GM18858 (cell line): Measurements from ENCODE around the gene FCN1.

Source experiments
- ATAC-seq: cut with Tn5 transposase; IDR thresholded peaks from one replicate; pipeline ENCODE4 v1.9.1; 2021; ENCODE audit not compliant: unreplicated experiment

FCN1 gene

GRCh38 chr9:134894136-134894860 is 23.4 kb downstream of the FCN1 start:
- ATAC-seq, result no peak

- no peak for ATAC-seq
Measured at GRCh38 chr9:134892820-134893420, 24.8 kb downstream of the FCN1 start.

GRCh38 chr9:134892221-134892620 is 25.5 kb downstream of the FCN1 start:
- no peak for ATAC-seq

GRCh38 chr9:134891713-134892112 is 26.0 kb downstream of the FCN1 start:
- no peak for ATAC-seq

- ATAC-seq, result no peak
Measured at GRCh38 chr9:134891053-134891452, 26.7 kb downstream of the FCN1 start.

- no peak for ATAC-seq
Measured at GRCh38 chr9:134890155-134890495, 27.6 kb downstream of the FCN1 start.

- ATAC-seq, result no peak
Measured at GRCh38 chr9:134889386-134890154, 28.1 kb downstream of the FCN1 start.

GRCh38 chr9:134888603-134889190 is 29.0 kb downstream of the FCN1 start:
- ATAC-seq, result no peak

GRCh38 chr9:134887686-134888602 is 29.8 kb downstream of the FCN1 start:
- no peak for ATAC-seq

- no peak for ATAC-seq
Measured at GRCh38 chr9:134887219-134887618, 30.5 kb downstream of the FCN1 start.

GRCh38 chr9:134886413-134886913 is 31.2 kb downstream of the FCN1 start:
- ATAC-seq, result no peak

GRCh38 chr9:134885679-134886412 is 31.9 kb downstream of the FCN1 start:
- ATAC-seq, result no peak

GRCh38 chr9:134885001-134885678 is 32.6 kb downstream of the FCN1 start:
- ATAC-seq, result no peak

- ATAC-seq, result no peak
Measured at GRCh38 chr9:134884492-134884891, 33.2 kb downstream of the FCN1 start.

- ATAC-seq, result no peak
Measured at GRCh38 chr9:134883040-134883782, 34.5 kb downstream of the FCN1 start.

- no peak for ATAC-seq
Measured at GRCh38 chr9:134882204-134882785, 35.4 kb downstream of the FCN1 start.

GRCh38 chr9:134881313-134881670 is 36.4 kb downstream of the FCN1 start:
- no peak for ATAC-seq
